ENCODE measurements around the gene CHCHD2.
"Not testable (repeated sequence)": the region's sequence is repeated elsewhere in the genome, so short reads cannot be mapped to it uniquely, and the experiment has no call there.

The CHCHD2 gene

DNA sequence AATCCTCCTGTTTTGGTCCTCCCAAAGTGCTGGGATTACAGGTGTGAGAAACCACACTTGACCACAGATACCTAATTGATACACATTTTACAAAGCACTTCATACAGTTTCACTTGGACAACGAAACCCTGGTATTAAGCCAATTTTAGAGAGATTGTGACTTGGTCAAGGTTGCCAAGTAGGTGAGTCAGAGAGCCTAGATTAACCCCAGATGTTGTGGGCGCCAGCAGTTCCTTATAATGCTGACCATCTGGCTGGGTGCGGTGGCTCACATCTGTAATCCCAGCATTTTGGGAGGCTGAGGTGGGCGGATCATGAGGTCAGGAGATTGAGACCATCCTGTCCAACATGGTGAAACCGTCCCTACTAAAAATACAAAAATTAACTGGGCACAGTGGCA is 8.6 kb downstream of the CHCHD2 start:
- Histone ChIP-seq H3K9ac (ENCODE audit: low read depth, low read length, poor library complexity, severe bottlenecking) (no peak overlapping the region), H3K9me3 (ENCODE audit: insufficient read depth, low read depth, low read length) (no peaks in the 10 kb centered on the region), H3K4me2 (ENCODE audit: low read depth, low read length, poor library complexity, severe bottlenecking) (no peak overlapping the region), H3K9me2 (replicated peaks; ENCODE audit: low read depth, low read length) (no peaks in the 10 kb centered on the region), H3K4me3 (ENCODE audit: low read length, poor library complexity, severe bottlenecking) (no peak overlapping the region), H3K79me2 (ENCODE audit: insufficient read depth, low read length) (peaks cover 3% of the 10 kb centered on the region), H3K4me1 (ENCODE audit: insufficient read depth, low read length, poor library complexity, severe bottlenecking) (no peaks in the 10 kb centered on the region), H3F3A (ENCODE audit: low read depth) (no peaks in the 10 kb centered on the region), H3K27me3 (ENCODE audit: insufficient read depth, low read length, poor library complexity, severe bottlenecking) (no peaks in the 10 kb centered on the region), H3K36me3 (ENCODE audit: insufficient read depth, low read length) (peaks cover 34% of the 10 kb centered on the region), H4K20me1 (ENCODE audit: insufficient read depth, low read length, poor library complexity, severe bottlenecking) (peaks cover 3% of the 10 kb centered on the region), H2AFZ (ENCODE audit: low read length) (no peak overlapping the region)
- TF ChIP-seq, protein P1, sequence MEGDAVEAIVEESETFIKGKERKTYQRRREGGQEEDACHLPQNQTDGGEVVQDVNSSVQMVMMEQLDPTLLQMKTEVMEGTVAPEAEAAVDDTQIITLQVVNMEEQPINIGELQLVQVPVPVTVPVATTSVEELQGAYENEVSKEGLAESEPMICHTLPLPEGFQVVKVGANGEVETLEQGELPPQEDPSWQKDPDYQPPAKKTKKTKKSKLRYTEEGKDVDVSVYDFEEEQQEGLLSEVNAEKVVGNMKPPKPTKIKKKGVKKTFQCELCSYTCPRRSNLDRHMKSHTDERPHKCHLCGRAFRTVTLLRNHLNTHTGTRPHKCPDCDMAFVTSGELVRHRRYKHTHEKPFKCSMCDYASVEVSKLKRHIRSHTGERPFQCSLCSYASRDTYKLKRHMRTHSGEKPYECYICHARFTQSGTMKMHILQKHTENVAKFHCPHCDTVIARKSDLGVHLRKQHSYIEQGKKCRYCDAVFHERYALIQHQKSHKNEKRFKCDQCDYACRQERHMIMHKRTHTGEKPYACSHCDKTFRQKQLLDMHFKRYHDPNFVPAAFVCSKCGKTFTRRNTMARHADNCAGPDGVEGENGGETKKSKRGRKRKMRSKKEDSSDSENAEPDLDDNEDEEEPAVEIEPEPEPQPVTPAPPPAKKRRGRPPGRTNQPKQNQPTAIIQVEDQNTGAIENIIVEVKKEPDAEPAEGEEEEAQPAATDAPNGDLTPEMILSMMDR (conservative IDR thresholded peaks at IDR 0.05; ENCODE audit: low read length) = no peak
- no peak for TF ChIP-seq EZH2phosphoT487 (IDR thresholded peaks at IDR 0.05; ENCODE audit: borderline replicate concordance)

DNA sequence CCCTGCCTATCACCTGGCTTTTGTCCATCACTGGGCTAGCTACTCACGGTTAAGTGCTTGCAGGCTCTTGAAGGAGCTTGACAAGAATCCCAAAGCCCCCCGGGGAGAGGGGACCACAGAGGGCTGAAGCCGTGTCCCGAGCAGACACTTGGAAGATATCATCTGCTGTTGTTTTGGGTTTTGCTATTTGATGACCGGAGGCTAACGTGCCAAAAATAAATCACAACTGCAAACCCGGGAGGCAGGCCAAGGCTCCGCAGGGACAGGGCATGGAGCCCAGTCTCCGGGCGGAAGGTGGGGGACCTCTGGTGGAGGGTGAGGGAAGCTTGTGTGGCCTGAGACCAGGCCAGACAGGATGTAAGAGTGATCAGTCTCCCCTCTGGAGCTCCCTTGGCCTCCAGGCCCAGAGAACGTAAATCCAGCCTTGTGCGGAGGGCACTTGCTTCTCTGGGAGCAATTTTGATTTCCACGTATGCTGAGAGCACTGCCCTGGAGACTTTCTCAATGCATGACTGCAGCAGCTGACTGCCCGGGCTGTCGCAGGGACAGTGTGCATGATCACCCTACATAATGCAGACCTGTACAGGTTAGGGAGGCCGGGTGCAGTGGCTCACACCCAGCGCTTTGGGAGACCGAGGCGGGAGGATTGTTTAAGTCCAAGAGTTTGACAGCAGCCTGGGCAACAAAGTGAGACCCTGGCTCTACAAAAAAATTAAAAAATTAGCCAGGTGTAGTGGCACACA is 13.3 kb downstream of the CHCHD2 start, which contains the start of gene PHKG1:
Gene PHKG1, minus strand, starts transcription at position 164 of the 743 bp plus-strand sequence. CDS start 4,011 bp downstream, outside the sequence.
- TF ChIP-seq EZH2phosphoT487 (IDR thresholded peaks at IDR 0.05; ENCODE audit: borderline replicate concordance) = no peak
- TF ChIP-seq, protein P1 (conservative IDR thresholded peaks at IDR 0.05; ENCODE audit: low read length) = 0 out of 2 replicates have a peak, but pooled peaks have one; percentile 17
- Histone ChIP-seq H3K27me3 (ENCODE audit: insufficient read depth, low read length, poor library complexity, severe bottlenecking) (no peaks in the 10 kb centered on the region), H3K9me3 (ENCODE audit: insufficient read depth, low read depth, low read length) (no peaks in the 10 kb centered on the region), H3K4me1 (ENCODE audit: insufficient read depth, low read length, poor library complexity, severe bottlenecking) (no peaks in the 10 kb centered on the region), H3K9me2 (replicated peaks; ENCODE audit: low read depth, low read length) (no peaks in the 10 kb centered on the region), H3K4me2 (ENCODE audit: low read depth, low read length, poor library complexity, severe bottlenecking) (no peak within 1 kb of the TSS), H3K36me3 (ENCODE audit: insufficient read depth, low read length) (no peaks in the 10 kb centered on the region), H3K79me2 (ENCODE audit: insufficient read depth, low read length) (no peaks in the 10 kb centered on the region), H3K9ac (ENCODE audit: low read depth, low read length, poor library complexity, severe bottlenecking) (no peak within 1 kb of the TSS), H4K20me1 (ENCODE audit: insufficient read depth, low read length, poor library complexity, severe bottlenecking) (no peaks in the 10 kb centered on the region), H2AFZ (ENCODE audit: low read length) (no peak within 1 kb of the TSS), H3K4me3 (ENCODE audit: low read length, poor library complexity, severe bottlenecking) (no peak within 1 kb of the TSS), H3F3A (ENCODE audit: low read depth) (no peaks in the 10 kb centered on the region)

DNA sequence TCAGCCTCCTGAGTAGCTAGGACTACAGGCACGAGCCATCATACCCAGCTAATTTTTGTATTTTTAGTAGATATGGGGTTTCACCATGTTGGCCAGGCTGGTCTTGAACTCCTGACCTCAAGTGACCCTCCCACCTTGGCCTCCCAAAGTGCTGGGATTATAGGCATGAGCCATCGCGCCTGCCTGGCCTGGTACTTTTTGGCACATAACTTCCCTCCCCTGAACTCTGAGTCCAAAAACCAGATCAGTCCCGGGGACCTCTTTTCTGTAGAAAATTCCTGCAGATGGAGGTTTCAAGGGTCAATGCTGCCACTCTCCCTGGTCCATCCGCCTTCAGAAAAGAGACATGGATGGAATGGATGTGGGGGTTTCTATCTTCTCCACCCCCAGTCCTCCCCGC is 13.9 kb downstream of the CHCHD2 start:
- not testable (repeated sequence) for H4K20me1 ChIP-seq (ENCODE audit: insufficient read depth, low read length, poor library complexity, severe bottlenecking); H3K9ac ChIP-seq (ENCODE audit: low read depth, low read length, poor library complexity, severe bottlenecking); H2AFZ ChIP-seq (ENCODE audit: low read length); H3K9me3 ChIP-seq (ENCODE audit: insufficient read depth, low read depth, low read length); H3K4me3 ChIP-seq (ENCODE audit: low read length, poor library complexity, severe bottlenecking); H3K36me3 ChIP-seq (ENCODE audit: insufficient read depth, low read length); H3K4me2 ChIP-seq (ENCODE audit: low read depth, low read length, poor library complexity, severe bottlenecking); H3K9me2 ChIP-seq (replicated peaks; ENCODE audit: low read depth, low read length); H3K79me2 ChIP-seq (ENCODE audit: insufficient read depth, low read length); H3F3A ChIP-seq (ENCODE audit: low read depth); H3K27me3 ChIP-seq (ENCODE audit: insufficient read depth, low read length, poor library complexity, severe bottlenecking); H3K4me1 ChIP-seq (ENCODE audit: insufficient read depth, low read length, poor library complexity, severe bottlenecking)

DNA sequence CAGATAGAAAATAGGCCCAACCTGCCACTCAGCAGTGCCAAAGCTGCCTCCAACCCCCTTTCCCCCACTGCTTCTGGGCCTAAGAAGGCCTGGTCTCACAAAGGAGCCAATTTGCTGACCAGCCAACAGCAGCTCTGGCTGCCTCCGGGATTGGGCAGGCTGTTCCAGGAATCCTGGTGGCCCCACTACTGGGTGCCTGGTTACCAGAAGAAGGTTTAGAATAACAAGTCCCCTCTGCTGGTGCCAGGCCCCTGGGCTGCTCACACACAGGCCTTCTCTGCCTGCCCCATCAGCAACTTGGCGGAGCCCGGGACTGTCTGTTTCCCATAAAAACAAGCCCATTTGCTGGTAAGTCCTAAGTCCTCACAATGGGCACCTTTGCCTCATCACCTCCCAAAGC is 14.7 kb downstream of the CHCHD2 start:
- Histone ChIP-seq H3K79me2 (ENCODE audit: insufficient read depth, low read length) (no peaks in the 10 kb centered on the region), H3K36me3 (ENCODE audit: insufficient read depth, low read length) (no peaks in the 10 kb centered on the region), H3K9me3 (ENCODE audit: insufficient read depth, low read depth, low read length) (no peaks in the 10 kb centered on the region), H3K4me2 (ENCODE audit: low read depth, low read length, poor library complexity, severe bottlenecking) (no peak overlapping the region), H4K20me1 (ENCODE audit: insufficient read depth, low read length, poor library complexity, severe bottlenecking) (no peaks in the 10 kb centered on the region), H3K4me1 (ENCODE audit: insufficient read depth, low read length, poor library complexity, severe bottlenecking) (no peaks in the 10 kb centered on the region), H3K9ac (ENCODE audit: low read depth, low read length, poor library complexity, severe bottlenecking) (no peak overlapping the region), H3K9me2 (replicated peaks; ENCODE audit: low read depth, low read length) (no peaks in the 10 kb centered on the region), H2AFZ (ENCODE audit: low read length) (no peak overlapping the region), H3K27me3 (ENCODE audit: insufficient read depth, low read length, poor library complexity, severe bottlenecking) (no peaks in the 10 kb centered on the region), H3F3A (ENCODE audit: low read depth) (no peaks in the 10 kb centered on the region), H3K4me3 (ENCODE audit: low read length, poor library complexity, severe bottlenecking) (no peak overlapping the region)
- TF ChIP-seq EZH2phosphoT487 (IDR thresholded peaks at IDR 0.05; ENCODE audit: borderline replicate concordance) = no peak
- TF ChIP-seq, protein P1 (conservative IDR thresholded peaks at IDR 0.05; ENCODE audit: low read length) = no peak
